ENCODE results near the gene TMEM131. TPM values are rescaled to one million over a fixed set of nuclear protein-coding genes. Genes with fewer than 3 reads are reported as not detected.

TMEM131 gene
- total RNA-seq, 6 experiments from 2014 or later, result 39.2 to 49.5 (median 45.1) TPM

DNA sequence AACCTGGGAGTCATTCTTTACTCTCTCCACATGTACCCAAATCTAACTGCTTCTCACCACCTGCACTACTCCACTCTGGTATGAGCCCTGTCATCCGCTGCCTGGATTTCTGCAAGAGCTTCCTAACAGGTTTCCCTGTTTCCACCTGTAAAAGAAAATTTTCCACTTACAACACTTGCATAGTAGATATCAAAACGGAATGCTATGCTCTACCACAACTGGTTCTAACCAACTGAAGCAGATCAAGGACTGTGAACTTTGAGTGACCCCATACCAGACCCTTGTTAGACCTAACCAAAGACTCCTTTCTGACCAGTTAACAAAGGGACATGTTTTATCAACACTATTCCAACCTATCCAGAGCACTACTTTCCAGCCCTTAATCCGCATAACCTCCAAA, 3.8 kb upstream of the TMEM131 start:
- no peaks in the 10 kb centered on the region for H3K36me3 Mint-ChIP-seq (ENCODE audit: low read depth)
- no peak overlapping the region for H3K27ac Mint-ChIP-seq
- no peak for DNase-seq
- no peak overlapping the region for H3K4me3 Mint-ChIP-seq
- H3K4me1 Mint-ChIP-seq (ENCODE audit: low read depth), result peaks cover 5% of the 10 kb centered on the region
- H3K27me3 Mint-ChIP-seq (ENCODE audit: insufficient read depth), result peaks cover 2% of the 10 kb centered on the region; the same call in 1 of the 2 replicates
- H3K9me3 Mint-ChIP-seq, result no peaks in the 10 kb centered on the region
- no peak for TF ChIP-seq CTCF (IDR thresholded peaks at IDR 0.05)

DNA sequence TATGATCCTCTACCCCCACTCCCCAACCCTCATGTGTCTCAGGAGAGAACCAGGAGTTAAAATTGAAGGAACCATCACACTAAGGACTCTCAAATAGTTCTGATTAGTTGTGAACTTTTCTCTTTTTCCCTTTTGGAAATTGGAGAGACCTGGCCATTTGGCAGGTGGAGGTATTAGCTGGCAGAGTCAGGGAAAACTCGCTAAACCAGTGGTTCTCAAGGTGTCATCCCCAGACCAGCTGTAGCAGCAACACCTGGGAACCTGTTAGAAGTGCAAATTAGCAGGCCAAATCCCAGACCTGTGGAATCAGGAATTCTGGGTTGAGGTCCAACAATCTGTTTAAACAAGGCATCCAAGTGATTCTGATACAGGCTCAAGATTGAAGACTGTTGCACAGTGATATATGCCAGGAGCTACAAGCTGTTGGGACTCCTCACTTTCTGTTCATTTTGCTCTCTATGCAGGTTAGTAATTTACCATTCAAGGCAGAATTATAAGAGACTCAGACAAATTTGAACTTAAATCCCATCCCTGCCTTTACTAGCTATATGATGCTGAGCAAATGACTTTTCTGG, 2.8 kb upstream of the TMEM131 start:
- H3K4me3 Mint-ChIP-seq, result no peak overlapping the region
- no peak for DNase-seq
- H3K4me1 Mint-ChIP-seq (ENCODE audit: low read depth), result peaks cover 13% of the 10 kb centered on the region

GRCh38 chr2:97997784-97998392, 2.1 kb upstream of the TMEM131 start:
- H3K36me3 Mint-ChIP-seq (ENCODE audit: low read depth), result no peaks in the 10 kb centered on the region
- no peak overlapping the region for H3K27ac Mint-ChIP-seq
- peaks cover 2% of the 10 kb centered on the region; the same call in 1 of the 2 replicates for H3K27me3 Mint-ChIP-seq (ENCODE audit: insufficient read depth)
- no peak for DNase-seq
- TF ChIP-seq CTCF (IDR thresholded peaks at IDR 0.05), result no peak
- H3K9me3 Mint-ChIP-seq, result no peaks in the 10 kb centered on the region
- H3K4me1 Mint-ChIP-seq (ENCODE audit: low read depth), result peaks cover 19% of the 10 kb centered on the region
- no peak overlapping the region for H3K4me3 Mint-ChIP-seq

More for the DNA sequence above, 2.8 kb upstream of the TMEM131 start:
- no peak for TF ChIP-seq CTCF (IDR thresholded peaks at IDR 0.05)
- H3K27me3 Mint-ChIP-seq (ENCODE audit: insufficient read depth), result peaks cover 2% of the 10 kb centered on the region; the same call in 1 of the 2 replicates
- H3K27ac Mint-ChIP-seq, result no peak overlapping the region
- no peaks in the 10 kb centered on the region for H3K9me3 Mint-ChIP-seq
- H3K36me3 Mint-ChIP-seq (ENCODE audit: low read depth), result no peaks in the 10 kb centered on the region

DNA sequence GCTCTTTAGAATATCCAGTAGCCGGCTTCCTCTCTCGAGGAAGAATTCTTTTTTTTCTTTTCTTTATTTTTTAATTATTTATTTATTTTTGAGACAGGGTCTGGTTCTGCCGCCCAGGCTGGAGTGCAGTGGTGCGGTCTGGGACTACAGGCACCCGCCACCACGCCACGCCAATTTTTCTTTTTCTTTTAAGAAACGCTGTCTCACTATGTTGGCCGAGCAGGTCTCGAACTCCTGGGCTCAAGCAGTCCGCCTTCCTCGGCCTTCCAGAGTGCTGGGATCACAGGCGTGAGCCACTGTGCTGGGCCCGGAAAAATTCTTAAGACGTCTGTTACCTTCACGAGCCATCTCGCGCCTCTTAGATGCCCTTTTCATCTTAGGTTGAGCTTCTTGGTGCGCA, 931 bp upstream of the TMEM131 start:
- Mint-ChIP-seq H3K9me3 (no peaks in the 10 kb centered on the region), H3K4me1 (ENCODE audit: low read depth) (peaks cover 31% of the 10 kb centered on the region), H3K36me3 (ENCODE audit: low read depth) (no peaks in the 10 kb centered on the region), H3K27ac (peak overlapping the region; percentile 88), H3K4me3 (peak overlapping the region; percentile 87), H3K27me3 (ENCODE audit: insufficient read depth) (peaks cover 2% of the 10 kb centered on the region; the same call in 1 of the 2 replicates)
- TF ChIP-seq CTCF (IDR thresholded peaks at IDR 0.05), result no peak
- no peak for DNase-seq

DNA sequence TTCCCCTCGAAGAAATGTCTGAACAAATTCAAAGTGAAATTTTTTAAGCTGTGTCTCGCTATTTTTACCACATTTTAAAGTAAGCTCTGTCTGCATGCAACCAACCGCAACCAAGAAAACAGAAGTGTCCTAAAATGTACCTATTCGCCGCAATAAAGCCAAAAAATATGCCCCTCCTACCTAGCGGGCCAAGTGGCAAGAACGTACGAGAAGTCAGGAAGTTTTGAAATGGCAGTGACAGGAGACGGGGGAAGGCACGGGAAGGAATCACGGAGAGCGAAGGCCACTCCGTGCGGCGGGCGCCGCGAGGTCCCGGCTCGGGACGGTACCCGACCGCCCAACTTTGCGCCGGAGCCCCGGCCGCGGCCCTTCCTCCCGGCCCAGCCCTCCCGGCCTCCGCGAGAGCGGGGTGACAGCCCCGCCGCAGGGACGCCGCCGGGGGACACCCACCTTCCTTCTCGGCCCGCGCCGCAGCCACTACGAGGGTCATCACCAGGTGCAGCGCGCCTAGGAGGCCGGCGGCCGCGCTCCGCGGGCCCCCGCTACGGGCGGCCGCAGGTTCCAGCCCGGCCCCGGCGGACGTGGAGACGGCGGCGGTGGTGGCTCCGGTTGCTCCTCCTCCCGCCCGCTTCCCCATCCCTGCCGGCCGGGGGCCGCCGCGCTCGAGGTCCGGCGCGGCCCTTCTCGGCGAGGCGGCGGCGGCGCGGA, 568 bp downstream of the TMEM131 start:
- Mint-ChIP-seq H3K4me3 (peak overlapping the region; percentile 94), H3K36me3 (ENCODE audit: low read depth) (peaks cover 7% of the 10 kb centered on the region), H3K27me3 (ENCODE audit: insufficient read depth) (peaks cover 2% of the 10 kb centered on the region; the same call in 1 of the 2 replicates), H3K27ac (peak overlapping the region; percentile 88), H3K9me3 (no peaks in the 10 kb centered on the region), H3K4me1 (ENCODE audit: low read depth) (peaks cover 40% of the 10 kb centered on the region)
- peak; percentile 28 for DNase-seq
- TF ChIP-seq CTCF (IDR thresholded peaks at IDR 0.05), result no peak
